CD4-positive, alpha-beta T cell treated with Interleukin-15 for 4 hours (primary cell): ENCODE measurements around the gene AKR7A2.

Source experiments
- DNase-seq: peaks from one replicate; pipeline ENCODE4 v3.0.0-alpha.2; 2020; ENCODE audit warnings: low spot score

AKR7A2 gene

DNA sequence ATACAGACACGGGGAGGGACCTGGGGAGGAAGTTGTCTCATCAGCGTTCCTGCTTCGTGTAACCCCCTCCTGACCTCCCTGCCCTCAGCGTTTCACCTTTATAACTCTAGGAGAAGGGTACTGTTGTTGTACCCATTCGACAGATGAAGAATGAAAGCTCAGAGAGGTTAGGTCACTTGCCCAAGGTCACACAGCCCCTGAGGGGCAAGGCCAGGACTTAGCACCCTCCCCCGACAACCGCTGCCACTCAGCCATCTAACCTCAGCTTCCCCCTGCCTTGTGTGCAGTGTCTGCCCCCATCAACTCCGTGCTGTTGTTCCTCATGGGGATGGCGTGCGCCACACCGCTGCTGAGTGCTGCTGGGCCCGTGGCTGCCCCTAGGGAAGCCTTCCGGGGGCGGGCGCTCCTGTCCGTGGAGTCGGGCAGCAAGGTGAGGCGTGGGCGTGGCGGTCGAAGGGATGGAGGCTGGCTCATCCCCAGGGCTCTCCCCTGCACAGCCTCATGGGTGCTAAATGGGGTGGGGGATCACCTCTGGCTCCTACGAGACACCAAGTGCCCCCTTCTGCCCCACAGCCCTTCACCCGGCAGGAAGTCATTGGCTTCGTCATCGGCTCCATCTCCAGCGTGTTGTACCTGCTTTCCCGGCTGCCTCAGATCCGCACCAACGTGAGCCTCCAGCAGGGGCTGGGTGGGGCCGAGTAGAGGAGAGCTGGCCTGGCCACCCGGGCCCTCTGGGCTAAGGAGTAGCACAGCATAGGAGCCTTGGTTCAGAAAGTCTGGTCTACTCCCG is 14.2 kb upstream of the AKR7A2 start:
- no peak for DNase-seq

- no peak for DNase-seq
Observed at GRCh38 chr1:19325368-19325957, 13.5 kb upstream of the AKR7A2 start.

DNA sequence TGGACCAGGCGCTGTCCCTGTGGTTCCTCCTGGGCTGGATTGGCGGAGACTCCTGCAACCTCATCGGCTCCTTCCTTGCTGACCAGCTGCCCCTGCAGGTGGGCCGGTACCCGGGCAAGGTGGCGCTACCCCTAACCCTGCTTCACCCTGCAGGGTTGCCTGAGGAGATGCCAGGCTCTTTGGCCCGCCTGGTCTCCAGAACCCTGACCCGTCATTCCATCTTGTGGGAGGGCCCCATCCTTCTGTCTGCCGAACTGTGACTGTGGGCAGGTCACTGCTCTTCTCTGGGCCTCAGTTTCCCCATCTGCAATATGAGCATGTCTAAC is 12.7 kb upstream of the AKR7A2 start:
- DNase-seq, result no peak

GRCh38 chr1:19323987-19324664 is 12.2 kb upstream of the AKR7A2 start:
- DNase-seq, result no peak

DNA sequence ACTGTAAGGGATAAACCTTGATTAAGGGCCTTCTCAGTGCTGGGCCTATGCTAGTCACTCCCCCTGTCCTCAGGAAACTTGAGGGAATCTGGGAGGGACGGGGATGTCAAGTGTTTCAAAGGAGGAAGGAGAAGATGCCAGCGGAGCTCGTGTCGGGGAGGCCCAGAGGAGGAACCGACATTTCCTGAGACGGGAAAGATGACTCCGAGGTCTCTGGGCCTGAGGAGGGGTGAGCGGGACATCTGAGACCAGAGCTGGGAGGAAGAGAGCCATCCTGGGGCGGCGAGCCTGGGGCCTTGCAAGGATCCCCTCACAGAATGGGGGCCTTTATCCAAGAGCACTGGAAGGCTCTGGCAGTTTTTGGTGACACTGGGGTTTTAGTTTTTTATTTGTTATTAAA is 10.5 kb upstream of the AKR7A2 start:
- DNase-seq, result no peak

GRCh38 chr1:19321071-19321470 is 9.1 kb upstream of the AKR7A2 start:
- DNase-seq, result no peak

GRCh38 chr1:19319196-19319595 is 7.3 kb upstream of the AKR7A2 start:
- DNase-seq, result no peak

- DNase-seq, result no peak
Observed at GRCh38 chr1:19317126-19317910, 5.4 kb upstream of the AKR7A2 start.

DNA sequence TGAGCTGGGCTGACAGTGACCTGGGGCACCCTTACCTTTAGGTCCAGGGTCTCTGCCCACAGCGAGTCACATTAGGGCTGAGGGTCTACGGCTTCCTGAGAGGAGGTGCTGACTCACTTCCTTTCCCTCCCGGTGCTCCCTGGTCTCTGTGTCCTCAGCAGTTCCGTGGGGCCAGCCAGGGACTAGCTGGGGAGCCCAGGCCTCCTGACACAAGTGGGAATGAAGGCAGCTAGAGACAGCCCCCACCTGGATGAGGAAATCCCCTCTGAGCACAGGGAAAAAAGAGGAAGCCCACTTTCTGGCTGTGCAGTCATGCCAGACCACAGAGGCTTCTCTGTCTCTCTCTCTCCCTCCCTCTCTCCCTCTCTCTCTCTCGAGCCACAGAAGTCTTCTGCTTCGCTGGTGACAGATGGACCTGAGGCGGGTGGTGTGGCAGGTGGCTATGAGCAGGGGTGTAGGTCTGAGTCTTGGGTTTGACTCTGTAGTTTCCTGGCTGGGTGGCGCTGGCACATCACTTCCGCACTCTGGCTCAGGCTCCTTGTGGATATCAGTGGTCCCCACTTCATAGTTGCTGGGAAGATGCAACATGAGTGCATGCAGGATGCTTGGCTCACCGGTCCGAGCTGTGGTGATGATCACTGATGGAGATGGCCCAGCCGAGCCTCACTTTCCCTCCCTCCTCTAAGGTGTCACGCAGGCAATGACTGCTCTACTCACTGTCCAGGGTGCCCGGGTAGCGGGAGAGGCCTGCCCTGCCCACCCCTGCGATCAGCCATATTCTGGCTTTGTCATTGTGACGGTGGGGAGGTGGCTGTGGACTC is 3.6 kb upstream of the AKR7A2 start:
- DNase-seq, result no peak

DNA sequence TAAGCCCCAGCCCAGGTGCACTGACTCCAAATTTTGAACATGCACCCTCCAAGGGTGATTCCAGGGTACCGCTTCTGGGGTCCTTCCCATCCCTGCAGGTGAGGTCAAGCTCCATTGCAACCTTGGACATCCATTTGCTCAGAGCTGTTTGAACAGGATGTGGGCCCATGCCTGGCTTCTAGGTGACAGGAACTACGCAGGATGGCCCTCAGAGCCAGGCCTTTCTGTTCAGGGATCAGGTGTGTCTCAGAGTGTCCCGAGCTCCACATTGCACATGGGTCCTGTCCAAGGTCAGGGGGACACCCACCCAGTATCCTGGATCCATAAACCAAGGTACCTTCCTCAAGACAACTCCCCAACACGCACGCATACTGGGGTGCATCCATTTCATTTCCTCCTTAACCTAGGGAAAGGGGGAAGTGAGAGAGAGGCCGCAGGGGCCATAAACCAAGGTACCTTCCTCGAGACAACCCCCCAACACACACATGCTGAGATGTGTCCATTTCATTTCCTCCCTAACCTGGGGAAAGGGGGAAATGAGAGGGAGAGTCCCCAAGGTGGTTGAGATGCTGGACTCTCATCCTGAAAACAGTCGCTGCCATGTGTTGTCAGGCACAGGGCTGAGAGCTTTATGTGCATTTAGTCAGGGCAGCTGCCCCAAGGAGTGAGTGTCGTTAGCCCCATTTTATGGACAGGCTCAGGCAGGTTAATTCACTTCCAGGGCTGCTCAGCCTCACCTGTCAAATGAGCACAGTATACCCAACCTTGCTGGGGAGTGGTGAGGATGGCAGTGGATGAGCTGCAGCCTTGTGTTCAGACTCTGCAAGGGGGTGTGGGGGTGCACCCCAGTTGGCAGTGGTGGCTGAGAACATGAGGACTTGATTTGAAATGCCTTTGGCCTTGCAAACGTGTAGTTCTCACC is 2.3 kb upstream of the AKR7A2 start:
- DNase-seq, result no peak

DNA sequence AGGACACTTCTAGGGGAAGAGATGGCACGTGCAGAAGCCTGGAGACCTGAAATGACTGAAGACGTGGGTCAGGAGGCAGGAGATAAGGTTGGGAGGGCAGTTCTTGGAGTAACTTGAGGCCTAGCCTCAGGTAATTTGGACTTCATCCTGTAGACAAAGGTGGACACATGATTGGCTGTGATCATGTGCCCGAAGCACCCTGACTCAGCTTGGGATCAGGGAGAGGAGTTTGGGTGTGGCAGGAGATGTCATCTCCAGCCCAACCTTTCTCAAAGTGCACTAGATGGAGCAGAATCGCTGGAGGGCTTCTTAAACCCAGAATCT is 1.7 kb upstream of the AKR7A2 start:
- no peak for DNase-seq

DNA sequence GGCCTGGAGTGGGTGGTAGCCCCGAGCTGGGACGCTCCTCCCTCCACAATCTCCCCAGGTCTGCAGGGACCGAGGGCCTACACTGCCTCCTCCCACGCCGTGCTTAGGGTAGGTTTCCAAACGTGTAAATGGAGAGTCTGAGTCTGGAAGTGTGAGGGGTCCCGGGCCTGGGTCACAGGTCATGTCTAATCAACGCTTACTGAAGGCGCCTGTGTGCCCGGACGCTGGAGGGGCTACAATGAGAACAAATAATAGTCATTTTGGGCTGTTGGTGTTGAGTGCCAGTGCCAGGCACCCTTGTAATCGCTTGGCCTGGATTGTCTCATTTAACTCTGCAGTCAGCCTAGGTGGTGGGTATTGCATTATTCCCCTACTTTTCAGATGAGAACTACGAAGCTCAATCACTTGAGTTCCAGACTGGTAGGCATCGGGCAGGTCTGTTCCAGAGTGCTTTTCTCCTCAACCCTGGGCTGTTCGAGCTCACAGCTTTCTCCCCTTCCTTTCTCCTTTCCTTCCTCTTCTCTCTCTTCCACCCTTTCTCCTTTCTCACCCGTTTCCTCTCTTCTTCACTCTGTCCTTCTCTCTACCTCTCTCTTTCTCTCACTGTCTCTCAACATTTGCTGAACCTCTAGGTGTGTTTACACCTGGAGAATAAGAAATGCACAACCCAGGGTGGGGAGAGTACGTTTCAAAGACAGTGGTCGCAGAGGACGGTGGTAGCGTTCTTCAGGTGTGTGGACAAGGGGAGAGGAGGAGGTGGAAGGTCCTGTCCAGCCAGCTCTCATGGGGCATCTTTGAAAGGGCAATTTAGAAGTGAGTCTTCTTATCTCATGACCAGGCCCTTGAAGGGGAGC is 1.1 kb upstream of the AKR7A2 start:
- DNase-seq, result no peak

GRCh38 chr1:19311503-19311930 is 427 bp downstream of the AKR7A2 start:
- peak; percentile 5 for DNase-seq

DNA sequence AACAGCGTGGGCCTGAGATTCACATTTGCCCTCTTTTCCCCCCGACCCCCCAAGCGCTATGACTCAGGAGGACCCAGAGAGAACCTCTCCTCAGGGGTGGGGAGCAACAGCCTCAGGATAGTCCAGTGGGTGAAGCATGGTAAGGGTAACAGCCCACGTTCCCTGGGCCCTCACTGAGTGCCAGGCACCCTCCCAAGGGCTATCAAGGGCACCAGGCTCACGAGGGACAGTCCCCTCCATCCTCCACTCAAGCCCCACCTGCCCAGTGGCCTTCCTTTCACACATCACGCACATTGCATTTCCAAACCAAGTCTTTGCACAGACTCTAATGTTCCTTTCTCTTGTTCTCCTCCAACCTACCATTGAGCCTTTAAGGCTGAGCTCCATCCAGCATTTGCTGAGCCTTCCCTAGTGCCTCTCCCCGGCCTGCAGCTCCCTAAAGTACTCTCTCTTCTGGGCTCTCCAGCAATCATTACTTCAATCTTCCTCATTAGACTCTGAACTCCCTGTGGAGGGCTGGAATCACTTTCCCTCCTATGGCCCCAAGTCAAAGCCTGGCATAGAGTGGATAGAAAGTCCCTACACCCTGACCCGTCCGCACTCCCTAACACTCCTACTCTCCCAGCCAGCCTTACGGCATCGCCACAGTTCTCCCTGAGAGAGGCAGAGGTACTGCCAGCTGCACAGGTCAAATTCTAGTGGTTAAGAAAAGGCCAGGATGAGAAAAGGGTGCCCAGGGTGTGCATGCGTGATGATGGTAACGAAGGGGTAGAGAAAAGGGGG is 1.0 kb downstream of the AKR7A2 start:
- DNase-seq, result no peak

- DNase-seq, result no peak
Observed at GRCh38 chr1:19310061-19310460, 1.9 kb downstream of the AKR7A2 start.

- no peak for DNase-seq
Observed at GRCh38 chr1:19309123-19309813, 2.7 kb downstream of the AKR7A2 start.

DNA sequence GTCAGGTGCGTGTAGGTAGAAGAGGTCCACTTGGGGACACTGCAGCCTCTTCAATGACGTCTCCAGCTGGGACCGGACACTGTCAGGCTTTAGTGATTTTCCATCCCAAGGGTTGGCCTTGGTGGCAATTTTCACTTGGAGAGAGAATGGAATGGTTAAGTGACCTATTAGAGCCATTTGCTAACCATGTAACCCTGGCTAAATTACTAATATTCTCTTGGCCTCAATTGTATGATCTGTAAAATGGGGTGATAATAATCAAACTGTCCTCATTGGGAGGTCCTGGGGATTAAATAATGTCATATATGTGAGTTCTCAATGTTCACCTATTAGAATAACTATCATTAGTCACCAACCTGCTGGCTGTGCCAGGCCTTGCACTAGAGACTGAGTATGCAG is 3.4 kb downstream of the AKR7A2 start:
- no peak for DNase-seq

GRCh38 chr1:19307794-19308508 is 4.0 kb downstream of the AKR7A2 start:
- DNase-seq, result no peak
